GOT3 (cell line): Measurements from ENCODE around the gene FPR2.
"Not testable (repeated sequence)": the region's sequence is repeated elsewhere in the genome, so short reads cannot be mapped to it uniquely, and the experiment has no call there.

Experiments used
- DNase-seq: peaks from one replicate; lab custom pipeline; 2025; ENCODE audit warnings: mixed read lengths; lab: John Stamatoyannopoulos, UW

FPR2 gene

DNA sequence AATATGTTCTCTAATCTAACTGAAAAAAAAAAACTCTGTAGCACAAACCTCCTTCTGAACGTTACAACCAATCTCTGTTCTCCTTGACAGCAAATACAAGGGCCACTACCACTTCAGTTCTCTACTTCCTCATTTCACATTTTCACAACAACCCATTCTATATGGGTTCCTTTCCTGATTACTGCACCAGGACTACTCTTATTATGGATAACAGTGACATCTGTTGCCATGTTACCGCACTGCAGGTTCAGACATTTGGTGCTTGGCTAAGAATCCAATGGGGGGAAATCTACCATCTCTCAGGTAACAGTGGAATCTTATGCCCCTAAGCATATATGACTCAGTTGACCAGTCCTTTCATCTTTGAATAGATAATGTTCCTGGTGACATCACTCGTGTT is 22.4 kb downstream of the FPR2 start:
- no peak for DNase-seq

DNA sequence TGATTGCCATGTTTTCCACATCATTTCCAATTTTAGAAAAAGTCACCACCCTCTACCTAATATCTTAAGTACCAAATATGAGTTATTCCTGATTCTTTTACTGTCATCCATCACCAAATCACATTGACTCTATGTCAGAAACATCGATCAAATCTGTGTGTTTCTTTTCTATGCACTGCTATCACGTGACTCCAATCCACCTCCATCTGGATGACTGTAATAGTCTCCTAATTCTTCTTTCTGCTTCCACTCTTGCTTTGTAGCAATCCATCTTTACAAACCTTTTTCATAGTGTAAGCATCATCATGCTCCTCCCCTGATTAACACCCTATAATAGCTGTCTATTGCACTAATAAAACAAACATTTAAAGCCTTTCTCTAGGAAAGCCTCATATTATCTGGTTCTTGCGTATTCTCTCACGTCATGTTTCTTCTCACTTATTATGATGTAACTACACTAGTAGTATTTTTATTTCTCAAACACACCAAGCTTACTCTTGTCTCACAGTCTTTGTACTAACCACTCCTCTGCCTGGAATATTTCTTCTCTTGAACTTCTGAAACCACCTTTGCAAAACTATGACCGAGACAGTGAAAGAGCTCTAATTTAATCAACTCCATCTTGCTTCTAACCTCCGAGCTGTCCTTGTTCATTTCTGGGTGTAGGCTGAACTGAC is 23.3 kb downstream of the FPR2 start:
- DNase-seq, result no peak

DNA sequence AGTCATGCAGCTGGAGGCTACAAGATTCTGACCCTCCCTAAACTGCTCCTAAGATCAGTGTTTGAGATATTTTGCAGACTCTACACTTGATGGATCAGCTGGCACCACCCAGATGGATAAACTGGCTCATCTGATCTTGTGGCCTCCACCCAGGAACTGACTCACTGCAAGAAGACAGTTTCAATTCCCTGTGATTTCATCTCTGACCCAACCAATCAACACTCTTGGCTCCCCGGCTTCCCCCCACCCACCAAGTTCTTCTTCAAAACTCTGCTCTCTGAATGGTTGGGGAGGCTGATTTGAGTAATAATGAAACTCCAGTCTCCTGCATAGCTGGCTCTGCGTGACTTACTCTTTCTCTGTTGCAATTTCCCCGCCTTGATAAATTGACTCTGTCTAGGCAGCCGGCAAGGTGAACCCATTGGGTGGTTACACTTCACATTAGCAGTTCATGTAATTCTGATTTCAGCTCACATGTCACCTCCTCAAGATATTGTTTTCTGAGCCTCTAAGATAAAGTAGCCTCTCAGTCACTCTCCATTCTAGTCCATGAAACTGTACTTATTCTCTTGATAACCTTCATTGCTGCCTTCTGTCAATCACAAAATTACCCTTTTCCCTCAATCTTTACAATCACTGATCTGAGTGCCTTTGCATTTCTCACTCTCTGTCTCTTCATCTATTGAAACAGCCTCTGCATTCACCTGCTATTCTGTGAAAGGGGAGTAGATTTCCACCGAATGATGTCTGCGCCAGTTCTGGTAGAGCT is 24.1 kb downstream of the FPR2 start:
- peak; percentile 49 for DNase-seq

DNA sequence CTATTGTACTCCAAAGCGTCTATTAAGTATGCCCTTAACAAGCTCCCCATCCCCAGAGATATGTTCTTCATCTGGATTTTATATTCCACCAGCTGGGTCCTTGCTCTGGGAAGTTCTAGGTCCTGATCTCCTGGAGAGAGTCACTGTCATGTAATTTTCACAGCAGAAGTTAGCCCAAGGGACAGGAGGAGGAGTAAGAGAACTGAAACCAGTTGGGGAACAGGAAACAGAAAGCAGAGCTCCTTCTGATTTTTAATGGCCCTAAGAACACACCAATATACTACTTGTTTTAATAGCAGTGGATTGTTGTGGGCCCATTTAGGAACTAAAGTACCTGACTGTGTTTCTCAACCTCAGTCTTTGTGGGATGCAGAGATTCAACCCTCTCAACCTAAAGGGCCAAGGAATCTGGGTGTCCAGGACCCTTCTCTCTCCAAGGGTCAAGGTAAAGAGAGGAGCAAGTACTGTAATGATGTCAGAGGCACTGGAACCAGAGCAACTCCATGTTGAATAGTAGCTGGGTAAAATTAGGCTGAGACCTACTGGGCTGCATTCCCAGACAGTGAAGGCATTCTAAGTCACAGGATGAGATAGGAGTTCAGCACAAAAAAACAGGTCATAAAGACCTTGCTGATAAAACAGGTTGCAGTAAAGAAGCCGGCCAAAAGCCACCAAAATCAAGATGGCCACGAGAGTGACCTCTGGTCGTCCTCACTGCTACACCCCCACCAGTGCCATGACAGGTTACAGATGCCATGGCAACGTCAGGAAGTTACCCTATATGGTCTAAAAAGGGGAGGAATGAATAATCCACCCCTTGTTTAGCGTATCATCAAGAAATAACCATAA is 25.9 kb downstream of the FPR2 start:
- no peak for DNase-seq

- DNase-seq, result no peak
These were observed 27.0 kb downstream of the FPR2 start for GRCh38 chr19:51788029-51788428.

GRCh38 chr19:51789061-51789795 is 28.2 kb downstream of the FPR2 start:
- DNase-seq, result no peak

DNA sequence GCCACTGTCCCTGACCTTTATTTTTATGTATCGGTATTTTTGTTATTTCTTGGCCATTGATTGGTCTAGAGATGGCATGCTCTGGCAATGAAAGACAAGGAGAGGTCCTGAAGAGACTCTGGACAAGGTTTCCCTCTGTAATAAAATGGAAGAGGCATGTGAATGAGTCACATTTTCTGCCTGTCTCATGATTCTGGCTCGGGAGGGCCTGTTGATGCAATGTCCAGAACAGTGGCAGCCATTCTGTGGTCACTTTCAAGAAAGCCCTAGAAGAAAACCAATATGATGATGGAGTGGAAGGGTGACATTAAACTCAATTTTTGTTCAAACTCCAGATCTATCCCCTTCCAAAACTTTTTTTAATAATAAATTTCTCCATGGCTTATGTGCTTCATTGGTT is 32.0 kb downstream of the FPR2 start:
- DNase-seq, result no peak

DNA sequence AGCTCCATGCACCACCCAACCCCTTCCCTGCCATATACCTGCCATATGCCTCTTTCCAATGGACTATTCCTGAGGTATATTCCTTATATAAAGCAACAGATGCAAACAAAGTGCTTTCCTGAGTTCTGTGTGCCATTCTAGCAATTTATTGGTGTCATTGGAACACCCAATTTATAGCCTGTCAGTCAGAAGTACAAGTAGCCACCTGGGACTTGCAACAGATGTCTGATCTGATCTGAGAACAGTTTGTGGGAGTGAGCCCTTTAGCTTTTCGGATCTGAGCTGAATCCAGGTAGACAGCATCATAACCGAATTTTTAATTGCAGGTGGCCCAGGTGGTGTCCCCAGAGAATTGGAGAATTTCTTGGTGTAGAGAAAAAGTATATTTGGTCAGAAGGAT is 33.0 kb downstream of the FPR2 start:
- no peak for DNase-seq

DNA sequence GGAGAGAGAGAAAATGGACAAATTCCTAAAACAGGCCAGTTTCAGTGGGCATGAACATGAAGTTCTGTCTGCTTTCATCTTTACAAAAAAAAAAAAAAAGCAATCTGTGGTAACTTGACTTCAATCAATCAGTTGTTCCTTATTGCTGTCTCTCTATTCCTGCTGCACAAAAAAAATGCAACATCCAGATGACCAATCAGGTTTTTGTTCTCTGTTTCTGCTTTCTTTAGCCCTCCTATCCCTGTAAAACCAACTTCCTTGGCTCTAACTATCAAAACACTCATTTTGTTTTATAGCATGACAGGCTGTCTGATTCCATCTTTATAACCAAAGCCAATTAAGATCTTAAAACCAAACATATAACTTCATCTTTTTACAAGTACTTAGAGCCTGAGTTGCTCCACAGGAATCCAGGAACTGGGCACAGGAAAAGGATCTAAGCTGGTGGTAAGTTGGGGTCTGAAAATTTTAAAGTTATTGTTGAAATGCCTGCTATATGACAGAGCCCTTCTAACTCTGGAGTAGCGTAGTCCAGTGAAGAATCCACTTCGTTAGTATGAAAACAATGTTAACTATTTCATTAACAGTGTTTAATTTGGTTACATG is 34.0 kb downstream of the FPR2 start, which contains the start of gene FPR3:
Gene FPR3 (plus strand): TSS at position 273 of the 606 bp plus-strand sequence. CDS start 28,592 bp downstream, outside the sequence.
- DNase-seq, result no peak

DNA sequence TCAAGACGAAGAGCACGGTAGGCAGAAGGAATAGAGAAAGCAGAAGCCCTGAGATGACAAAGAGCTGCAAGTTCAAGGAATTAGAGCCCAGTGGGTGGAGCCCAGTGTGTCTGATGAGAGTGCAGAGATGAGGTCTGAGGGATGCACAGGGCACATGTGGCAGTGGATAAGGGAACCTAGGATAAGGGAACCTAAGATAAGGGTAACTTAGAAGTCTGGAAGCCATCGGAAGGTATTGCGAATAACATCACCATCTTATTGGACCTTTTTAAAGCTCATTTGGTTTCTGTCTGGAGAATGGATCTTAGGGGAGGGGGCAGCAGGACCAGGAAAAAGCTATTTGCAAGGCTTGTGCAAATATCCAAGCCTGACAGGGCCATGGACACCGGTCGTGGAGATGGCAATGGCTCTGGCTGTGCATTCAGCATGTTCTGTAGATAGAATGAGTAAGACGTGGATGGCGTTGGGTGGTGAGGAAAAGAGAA is 35.3 kb downstream of the FPR2 start:
- DNase-seq, result no peak

DNA sequence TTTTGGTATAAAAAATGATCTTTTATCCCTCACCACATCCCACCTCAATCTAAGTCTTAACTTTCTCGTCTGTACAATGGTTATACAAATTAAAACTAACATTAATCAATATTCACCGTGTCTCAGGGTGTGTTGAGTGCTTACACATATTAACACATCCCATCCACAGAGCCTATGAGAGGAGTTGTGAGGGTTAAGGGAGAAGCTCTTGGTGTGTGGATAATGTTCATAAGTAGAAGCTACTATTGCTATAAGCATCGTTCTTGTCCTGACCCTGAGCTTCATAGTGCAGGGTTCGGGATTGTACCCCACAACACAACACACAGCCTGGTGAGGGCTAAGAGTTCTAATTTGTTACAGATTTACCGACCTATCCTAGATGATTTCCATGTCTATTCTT is 36.5 kb downstream of the FPR2 start:
- no peak for DNase-seq

DNA sequence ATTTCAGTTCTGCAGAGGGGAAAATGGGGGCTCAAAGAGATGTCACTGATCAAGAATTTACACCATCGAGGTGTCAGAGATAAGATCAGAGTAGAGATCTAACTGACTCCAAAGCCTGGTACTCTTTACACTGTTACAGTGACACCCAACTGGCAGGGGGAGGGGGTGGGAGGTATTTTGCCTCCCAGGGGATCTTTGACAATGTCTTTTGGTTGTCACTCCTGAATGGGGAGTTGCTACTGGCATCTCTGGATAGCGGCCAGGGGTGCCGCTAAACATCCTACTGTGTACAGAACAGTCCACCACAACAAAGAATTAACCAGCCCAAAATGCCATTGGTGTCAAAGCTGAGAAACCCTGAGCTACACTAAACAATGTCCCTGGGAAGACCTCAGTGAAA is 37.1 kb downstream of the FPR2 start:
- DNase-seq, result no peak

GRCh38 chr19:51799034-51799773 is 38.2 kb downstream of the FPR2 start:
- peak; percentile 56 for DNase-seq

DNA sequence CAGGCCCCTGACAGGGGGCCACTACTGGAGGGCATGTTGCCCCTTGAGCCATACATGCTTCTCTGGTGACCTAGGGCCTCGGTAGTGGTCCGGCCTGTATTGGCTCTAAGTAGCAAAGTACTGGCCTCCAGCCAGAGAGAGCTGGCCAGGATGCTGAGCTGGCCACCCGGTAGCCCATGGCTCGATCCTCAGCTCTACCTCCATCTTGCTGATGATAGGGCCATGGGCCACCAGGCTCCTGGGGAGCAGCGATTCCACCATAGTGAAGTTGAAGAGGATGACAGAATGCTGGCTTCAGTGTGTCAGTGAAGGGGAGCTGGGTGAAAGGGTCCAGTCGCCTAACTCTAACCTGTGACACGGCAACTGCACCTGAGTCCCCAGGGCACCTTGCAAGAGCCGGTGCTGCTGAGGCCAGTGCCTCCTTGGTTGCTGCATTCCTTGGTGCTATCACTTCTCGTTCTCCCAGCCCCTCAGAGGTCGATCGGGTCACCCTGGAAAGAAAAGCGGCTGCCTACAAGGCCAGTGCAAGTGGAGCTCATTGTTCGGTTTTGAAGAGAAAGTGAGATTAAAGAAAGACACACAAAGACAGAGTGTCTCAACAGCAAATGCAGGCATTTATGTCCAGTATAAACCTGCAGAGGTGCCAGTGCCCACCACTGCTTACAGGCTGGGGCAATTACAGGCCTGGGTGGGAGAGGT is 38.9 kb downstream of the FPR2 start:
- DNase-seq, result no peak

- no peak for DNase-seq
These were observed 39.7 kb downstream of the FPR2 start for GRCh38 chr19:51800473-51801244.

DNA sequence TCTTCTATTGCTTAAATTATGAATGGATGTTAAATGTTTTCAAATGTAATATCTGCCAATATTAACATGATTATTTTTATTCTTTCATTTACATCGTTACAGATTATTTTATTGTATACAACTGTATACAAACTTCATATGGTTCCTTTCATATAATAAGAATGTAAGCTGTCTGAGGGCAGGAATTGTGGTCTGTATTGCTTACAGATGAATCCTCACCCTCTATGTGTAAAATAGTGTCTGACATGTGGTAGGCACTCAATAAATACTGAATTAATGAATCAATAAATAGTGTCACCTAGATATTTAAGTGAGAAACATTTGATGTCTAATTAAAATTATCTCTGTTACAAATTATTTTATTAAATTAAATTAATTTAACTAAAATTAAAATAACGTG is 41.8 kb downstream of the FPR2 start:
- DNase-seq, result no peak

GRCh38 chr19:51803519-51803918 is 42.5 kb downstream of the FPR2 start:
- no peak for DNase-seq

DNA sequence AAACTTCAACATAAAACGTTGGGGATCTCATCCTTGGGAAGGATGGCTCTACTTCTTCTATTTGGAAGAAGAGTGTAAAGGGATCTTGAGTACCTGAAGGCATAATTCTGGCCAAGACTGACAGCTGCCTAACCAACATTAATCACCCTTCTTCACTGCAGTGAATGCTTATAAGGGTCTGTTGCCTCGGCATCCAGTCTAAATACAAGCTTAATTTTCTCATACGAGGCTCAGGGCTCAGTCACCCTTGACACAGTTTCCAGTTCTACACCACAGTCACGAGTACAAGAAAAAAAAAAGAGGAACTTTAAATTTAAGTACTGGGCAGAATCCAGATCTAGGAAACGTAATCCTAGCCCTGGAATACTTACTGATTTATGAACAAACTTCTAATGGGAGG is 43.0 kb downstream of the FPR2 start:
- no peak for DNase-seq

DNA sequence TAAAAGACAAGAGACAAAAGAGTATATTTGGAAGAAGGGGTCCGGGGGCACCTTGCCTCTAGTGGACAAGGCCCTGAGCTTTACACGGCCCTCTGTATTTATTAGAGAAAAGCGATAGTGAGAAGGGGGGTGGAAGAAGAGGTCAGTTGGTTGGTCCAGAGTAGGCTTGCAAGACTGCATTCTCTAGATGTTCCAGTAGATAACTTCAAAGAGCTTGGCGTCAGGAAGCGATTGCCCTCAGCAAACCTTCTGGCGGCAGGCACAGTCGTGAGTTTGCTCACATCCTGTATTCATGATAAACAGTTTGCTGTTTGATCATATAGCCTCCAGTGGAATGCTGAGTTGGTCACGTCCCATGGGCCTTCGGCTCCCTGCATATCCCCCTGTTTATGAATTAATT is 43.8 kb downstream of the FPR2 start:
- DNase-seq, result not testable (repeated sequence)
